Measurements from ENCODE around the gene ABHD4.
"Not testable (repeated sequence)": the region's sequence is repeated elsewhere in the genome, so short reads cannot be mapped to it uniquely, and the experiment has no call there.

The ABHD4 gene

DNA sequence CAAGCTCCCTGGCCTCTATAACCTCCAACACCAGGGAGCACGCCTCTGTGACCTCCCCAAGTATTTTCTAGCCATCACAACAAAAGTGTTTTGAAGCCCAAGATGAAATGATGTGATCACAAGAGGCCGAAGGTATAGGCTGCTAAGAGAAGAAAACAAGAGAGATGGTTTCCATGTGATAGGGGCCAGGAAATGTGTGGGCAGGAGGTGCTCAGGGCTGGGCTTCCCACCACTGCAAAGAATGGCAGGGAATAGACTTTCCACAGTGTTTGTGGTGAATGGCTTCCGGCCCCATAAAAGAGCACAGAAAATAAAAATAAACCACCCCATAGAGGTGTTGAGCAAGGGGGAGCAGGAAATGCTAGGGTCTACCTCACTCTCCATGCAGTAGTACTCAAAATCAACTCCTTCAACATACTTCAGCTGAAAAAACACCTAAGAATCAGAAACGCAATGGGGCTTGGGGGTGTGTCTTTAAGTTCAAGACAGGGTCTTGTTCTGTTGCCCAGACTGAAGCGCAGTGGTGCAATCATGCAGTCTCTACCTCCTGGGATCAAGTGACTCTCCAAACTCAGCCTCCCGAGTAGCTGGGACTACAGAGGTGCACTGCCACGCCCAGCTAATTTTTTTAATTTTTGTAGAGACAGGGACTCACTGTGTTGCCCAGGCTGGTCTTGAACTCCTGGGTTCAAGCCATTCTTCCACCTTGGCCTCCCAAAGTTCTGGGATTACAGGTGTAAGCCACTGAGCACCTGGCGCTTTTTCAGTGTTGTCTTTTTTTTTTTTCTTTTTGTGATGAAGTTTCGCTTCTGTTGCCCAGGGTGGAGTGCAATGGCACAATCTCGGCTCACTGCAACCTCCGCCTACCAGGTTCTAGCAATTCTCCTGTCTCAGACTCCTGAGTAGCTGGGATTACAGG, 36.2 kb upstream of the ABHD4 start:
- no peak for DNase-seq (ENCODE audit: low read depth)

DNA sequence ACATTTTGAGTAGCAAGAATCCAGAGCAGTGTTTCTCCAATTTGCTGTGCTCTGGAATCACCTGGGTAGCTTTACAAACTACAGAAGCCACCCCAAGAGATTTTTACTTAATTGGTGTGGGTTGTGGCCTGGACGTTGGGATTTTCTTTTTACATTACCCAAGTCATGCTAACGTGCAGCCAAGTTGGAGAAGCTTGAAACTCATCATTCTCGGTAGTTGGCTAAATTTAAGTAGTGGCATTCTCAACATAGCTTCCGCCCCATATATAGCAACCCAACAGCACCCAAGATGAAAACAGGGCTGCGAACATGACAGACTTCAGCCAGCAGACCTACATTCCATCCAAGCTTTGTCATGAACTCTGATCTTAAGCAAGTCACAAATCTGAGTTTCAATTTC, 34.1 kb upstream of the ABHD4 start:
- no peak for DNase-seq (ENCODE audit: low read depth)

DNA sequence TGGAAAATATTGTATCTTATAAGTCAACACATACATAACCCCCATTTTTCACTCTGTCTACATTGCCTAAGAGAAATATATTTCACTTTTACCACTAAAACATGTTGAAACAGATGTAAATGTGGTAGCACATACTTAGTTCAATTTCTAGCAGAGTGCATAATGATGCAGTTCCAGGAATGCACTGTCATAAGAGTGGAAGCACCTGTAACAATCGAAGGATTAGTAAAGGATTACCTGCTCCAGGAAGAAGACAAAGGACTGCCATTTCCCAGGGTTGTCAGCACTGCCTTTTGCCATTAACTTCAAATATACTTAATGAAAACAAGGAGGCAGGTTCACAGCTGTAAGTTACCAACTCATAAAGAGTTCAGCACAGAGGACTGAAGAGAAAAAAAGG, 33.6 kb upstream of the ABHD4 start:
- no peak for DNase-seq (ENCODE audit: low read depth)

DNA sequence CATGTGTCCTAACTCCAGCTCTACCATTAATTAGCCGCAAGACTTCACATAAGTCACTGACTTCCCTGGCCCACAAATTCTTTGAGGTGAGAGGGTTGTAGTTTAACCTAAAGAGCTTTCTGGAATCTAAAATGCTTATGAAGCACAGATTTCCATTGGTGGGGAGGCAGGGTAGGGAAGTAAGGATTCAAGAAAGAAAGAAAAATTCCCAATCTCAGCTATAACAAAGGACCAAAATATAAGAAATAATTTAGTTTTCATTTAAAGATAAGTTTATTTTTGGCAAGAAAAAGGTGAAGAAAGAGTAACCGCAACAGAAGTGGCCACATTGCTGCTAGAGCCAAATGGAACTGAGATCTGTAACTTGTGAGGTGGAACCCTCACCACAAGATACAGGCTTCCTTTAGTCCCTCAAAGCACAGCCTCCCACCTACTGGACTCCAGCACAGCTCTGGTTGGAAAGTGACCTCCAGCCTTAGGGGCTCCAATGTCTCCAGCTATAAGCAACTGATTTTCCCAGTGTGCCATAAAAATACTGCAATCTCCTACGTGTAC, 32.6 kb upstream of the ABHD4 start:
- no peak for DNase-seq (ENCODE audit: low read depth)

DNA sequence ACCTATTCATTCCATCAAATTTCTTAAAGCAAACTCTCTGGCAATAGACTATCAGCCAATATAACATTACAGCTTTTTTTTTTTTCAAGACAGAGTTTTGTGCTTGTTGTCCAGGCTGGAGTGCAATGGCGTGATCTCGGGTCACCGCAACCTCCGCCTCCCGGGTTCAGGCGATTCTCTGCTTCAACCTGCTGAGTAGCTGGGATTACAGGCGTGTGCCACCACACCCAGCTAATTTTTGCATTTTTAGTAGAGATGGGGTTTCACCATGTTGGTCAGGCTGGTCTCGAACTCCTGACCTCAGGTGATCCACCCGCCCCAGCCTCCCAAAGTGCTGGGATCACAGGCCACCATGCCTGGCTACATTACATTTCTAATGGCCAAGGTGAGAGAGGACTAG, 31.8 kb upstream of the ABHD4 start:
- DNase-seq (ENCODE audit: low read depth), result not testable (repeated sequence)

DNA sequence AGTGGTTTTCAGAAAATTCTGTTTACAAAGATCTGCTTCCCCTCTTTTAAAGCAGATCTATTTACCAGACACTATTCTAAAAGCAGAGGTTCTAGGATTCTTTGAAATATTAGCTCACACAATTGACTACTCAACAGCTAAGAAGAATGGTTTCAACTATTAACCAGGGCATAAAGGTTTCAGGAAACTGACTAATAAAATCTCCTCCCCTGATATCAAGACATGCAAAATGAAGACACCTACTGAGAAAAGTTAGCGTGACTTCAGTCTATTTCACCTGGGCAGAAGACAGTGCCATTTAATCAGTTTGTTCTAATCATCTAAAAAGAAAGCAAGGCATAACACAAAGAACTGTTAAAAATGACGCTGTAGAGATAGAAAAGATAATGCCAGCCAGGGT, 31.3 kb upstream of the ABHD4 start:
- DNase-seq (ENCODE audit: low read depth), result no peak

DNA sequence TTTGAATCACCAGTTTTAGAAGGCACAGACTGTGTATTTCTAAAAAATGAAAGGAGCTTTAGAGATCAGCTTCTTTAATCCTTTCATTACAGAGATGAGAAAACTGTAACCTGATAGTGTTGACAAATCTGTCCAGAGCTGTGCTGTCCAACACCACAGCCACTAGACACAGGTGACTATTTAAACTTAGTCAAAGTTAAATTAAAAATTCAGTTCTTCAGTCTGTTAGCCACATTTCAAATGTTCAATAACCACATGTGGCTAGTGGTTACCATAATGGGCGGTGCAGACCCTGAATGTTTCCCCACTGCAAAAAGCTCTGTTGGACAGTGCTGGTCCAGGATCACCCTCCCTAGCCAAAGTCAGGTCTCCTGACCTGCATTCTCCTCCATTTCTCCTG, 30.7 kb upstream of the ABHD4 start:
- no peak for DNase-seq (ENCODE audit: low read depth)

DNA sequence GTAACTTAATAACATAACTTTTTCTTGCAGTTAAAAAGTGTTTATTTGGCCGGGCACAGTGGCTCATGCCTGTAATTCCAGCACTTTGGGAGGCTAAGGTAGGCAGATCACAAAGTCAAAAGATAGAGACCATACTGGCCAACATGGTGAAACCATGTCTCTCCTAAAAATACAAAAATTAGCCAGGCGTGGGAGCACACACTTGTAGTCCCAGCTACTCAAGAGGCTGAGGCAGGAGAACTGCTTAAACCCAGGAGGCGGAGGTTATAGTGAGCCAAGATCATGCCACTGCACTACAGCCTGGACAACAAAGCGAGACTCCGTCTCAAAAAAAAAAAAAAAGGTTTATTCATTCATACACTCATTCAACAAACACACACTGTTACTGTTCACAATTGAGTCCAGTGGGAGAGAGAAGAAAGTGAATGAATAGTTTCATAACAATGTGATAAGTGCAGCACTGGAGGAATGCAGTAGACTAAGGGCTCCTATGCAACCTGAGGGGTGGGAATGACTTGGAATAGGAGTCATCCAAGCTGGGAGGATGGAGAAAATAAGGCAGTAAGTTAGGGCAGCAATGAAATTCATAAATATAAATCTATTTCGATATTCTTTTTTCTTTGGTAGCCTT, 28.9 kb upstream of the ABHD4 start:
- DNase-seq (ENCODE audit: low read depth), result no peak

DNA sequence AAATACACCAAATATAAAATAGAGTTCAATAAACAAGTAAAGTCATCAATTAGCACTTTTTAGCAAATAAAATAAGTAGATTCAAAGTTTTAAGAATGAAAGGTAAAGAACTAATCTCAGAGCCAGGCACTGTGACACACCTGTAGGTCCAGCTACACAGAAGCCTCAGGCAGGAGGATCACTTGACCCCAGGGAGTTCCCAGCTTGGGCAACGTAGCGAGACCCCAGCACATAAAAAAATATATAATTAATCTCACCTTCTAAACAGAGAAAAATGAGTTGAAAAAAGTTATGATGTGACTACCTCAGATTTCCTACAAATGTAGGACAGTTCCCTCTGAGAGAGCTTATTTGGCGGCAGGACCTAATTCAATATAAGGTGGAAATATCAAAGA, 28.4 kb upstream of the ABHD4 start:
- DNase-seq (ENCODE audit: low read depth), result no peak

DNA sequence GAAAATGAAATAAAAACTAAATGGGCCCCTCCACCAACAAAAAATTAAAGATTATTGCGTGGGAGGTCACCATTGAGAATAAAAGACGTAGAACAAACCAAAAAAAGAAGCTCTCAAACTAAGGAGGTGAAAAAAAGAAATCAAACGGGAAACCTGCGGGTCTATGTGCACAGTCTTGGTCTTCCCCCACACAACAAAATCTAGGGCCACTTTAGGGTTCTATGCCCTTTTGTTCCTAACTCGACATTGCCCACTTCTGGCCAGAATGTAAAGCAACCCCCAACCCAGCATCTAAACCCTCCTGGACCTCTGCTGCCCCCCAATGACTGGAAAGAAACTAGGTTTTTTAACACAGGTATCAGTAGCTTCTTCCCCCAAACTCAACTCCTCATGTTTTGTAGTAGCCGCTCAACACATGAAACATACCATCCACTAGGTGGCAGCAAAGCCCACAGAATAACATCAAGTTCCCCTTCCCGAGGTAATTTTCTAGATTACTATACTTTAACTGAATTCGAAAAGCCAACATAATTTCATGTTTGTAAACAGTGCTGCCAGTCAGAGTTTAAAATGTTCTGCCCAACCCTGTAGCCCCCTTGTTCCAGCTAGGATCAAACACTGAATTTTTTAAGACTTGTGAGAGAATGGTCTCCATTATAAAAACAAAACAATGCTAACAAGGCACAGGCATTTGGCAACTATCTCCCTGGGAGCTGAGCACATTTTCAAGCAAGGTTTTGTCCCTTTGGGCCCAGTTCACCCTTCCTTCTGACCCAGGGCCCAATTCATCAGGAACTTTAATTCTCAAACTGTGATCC, 27.8 kb upstream of the ABHD4 start:
- peak; percentile 74 for DNase-seq (ENCODE audit: low read depth)

DNA sequence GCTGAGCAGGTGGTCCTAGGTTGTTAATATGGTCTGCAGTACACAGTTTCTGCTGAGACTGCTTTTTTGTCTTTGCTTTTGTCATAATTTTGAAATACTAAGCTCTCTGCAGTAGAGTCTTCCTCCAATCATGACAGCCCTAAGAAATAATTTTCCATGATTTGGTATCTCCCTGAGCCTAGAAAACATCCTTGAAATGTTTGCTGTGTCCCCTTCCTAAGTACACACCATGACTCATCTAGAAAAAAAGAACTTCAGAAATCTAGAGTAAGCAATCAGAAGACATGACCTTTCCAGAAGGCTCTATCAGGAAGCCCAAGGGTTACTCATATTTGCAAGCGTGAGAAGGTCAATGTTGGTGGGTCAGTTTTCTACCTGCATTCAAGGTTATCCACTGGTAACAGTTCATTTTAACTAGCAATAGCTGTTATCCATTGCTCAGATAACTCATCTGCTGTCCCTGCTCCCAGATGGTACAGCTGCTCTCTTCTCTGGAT, 25.5 kb upstream of the ABHD4 start:
- DNase-seq (ENCODE audit: low read depth), result peak; percentile 34

DNA sequence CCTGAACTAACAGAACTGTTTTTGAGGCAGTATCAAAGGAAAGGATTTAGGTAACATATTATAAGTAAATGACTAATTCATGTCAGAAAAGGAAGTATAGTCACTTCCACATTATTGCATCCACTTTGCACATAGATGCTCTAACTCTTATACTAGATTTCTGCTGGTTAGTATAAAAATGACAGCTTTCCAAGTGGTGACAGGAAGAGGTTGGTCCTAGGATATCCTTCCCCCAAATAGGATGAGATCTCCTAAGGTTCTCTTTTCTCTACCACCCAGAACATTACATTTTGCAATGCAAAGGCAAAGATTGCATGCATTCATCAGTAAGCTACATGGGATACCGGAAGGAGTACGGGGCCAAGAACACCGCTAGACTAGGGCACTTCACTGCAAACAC, 24.3 kb upstream of the ABHD4 start:
- DNase-seq (ENCODE audit: low read depth), result no peak

DNA sequence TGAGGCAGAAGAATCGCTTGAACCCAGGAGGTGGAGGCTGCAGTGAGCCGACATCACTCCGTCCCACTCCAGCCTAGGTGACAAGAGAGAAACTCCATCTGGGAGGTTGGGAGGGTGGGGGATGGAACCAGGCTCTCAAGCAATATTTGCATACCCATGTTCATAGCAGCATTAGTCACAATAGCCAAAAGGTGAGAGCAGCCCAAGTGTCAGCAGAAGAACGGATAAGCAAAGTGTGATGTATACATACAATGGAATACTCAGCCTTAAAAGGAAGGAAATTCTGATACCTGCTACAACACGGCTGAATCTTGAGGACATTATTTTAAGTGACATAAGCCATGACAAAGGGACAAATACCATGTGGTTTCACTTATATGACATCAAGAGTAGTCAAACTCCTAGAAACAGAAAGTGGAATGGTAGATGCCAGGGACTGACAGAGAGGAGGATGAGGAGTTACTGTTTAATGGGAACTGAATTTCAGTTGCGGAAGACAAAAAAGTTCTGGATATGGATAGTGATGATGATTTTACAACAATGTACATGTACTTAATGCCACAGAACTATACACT, 20.7 kb upstream of the ABHD4 start:
- no peak for DNase-seq (ENCODE audit: low read depth)

DNA sequence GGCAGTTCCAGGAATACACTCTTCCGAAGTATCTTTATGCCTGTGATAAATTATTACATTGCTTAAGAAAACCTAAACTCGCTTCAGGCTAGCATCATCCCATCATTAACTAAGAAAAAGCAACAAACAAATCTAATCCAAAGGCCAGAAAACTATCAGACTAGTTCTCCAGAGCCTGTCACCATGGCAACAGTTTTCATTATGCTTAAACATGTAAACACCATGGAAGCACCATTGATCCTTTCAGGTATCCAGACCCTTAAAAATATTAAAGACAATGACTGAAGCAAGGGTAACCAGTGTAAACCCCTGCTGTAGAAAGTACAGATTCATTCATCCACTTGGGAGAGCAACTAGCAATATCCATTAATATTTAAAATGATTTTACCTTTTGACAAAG, 18.9 kb upstream of the ABHD4 start:
- DNase-seq (ENCODE audit: low read depth), result no peak

DNA sequence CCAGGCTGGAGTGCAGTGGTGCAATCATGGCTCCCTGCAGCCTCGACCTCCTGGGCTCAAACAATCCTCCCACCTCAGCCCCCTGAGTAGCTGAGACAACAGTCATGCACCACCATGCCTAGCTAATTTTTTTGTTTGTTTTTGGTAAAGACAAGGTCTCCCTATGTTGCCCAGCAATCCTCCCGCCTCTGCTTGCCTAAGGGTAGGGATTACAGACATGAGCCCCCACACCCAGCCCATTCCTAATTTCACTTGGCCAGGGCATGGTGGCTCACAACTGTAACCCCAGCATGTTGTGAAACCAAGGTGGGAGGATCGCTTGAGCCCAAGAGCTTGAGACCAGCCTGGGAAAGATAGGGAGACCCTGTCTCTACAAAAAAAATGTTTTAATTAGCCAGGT, 18.2 kb upstream of the ABHD4 start:
- no peak for DNase-seq (ENCODE audit: low read depth)

DNA sequence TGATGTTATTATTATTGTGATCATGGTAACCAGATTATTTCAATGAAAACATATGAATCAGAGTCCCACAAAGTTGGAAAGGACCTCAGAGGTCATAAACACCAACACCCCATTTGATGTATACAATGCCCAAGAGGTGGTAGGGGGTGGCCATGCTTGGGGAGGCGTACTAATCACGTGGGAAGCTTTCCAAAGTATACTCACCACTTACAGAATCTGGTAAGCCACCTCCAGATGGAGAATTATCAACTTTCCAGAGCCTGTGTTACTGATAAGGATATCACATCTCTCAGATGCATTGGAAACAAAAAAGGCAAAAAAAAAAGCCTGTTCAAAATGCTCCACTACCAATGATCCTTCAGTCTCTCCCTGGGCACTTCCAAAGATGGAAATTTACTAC, 17.5 kb upstream of the ABHD4 start:
- DNase-seq (ENCODE audit: low read depth), result no peak

DNA sequence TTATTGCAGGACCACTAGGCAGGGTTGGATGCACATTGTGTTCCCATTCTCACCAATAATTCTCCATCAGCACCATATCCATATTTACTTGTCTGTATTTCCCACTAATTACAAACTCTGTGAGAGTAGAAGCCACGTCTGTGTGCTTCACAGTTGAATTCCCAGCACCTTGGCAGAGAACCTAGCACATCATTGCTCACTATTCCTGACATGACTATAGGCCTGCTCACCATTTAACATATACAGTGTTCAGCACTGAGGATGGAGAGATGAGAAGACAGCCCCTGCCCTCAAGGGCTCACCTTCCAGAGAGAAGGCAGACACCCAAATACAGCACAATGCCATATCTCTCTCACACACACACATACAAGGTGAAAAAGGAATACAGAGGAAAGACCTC, 14.1 kb upstream of the ABHD4 start:
- DNase-seq (ENCODE audit: low read depth), result no peak

DNA sequence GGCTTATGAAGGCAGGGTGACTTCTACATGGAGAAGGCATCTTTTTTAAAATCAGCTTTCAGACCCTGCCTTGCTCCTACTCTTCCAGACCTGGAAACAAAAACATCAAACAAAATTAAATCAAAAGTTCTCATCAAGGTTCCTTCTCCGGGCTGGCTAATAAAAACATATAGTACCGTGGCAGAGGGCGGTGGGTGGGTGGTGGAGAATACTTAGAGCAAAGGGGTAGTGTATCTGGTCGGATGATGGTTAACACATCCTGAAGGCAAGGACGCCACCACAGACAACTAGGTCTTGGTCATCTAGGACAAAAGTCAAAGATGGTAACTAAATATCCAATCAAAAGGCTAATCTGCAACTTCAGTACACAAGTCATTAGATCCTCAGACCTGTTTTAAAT, 10.9 kb upstream of the ABHD4 start:
- no peak for DNase-seq (ENCODE audit: low read depth)

DNA sequence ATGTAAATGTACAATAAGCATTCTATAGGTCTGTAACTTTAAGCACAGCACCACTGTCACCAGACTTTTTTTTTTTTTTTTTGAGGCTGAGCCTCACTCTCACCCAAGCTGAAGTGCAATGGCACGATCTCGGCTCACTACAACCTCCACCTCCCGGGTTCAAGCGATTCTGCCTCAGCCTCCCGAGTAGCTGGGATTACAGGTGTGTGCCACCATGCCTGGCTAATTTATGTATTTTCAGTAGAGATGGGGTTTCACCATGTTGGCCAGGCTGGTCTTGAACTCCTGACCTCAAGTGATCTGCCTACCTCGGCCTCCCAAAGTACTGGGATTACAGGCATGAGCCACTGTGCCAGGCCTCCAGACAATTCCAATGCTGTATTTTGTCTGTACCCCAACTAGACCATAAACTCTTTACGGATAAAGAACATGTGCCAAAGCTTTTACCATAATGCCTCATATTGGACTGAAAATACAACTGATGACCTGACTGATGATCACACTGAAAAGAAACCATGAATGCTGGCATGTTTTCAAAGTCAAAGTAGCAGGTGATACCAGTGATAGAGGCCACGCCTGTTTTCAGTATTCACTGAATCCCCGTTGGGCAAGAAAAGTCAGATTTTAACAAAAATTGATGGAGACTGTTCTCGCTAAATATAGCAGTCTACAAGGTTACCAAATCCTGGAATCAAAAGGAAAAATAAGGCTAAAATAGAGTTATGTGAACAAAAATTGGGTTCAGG, 10.2 kb upstream of the ABHD4 start:
- DNase-seq (ENCODE audit: low read depth), result not testable (repeated sequence)

DNA sequence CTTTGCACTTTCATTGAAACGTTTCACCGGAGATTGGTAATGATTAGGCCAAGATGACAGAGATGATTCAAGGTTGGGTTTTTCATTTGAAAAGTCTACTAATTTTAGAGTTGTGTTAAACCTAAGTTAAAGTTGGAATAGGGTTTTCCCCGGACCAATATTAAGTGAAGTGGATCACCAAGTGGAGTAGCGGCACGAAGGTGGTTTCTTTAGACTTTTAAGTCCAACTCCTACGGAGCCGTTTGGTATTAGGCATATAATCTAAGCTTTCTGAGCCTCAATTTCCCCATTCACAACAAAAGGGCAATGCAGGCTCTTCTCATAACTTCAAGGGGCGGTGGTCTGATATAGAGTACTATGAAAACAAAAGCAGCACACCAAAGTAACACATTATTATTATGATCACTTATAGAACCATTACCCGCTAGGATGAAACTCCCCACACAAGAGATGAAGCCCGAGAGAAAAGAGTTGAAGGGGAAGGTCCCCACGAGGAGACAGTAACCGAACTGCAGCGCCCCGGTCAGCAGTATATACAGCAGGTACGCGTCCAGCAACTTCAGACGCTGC, 9.5 kb upstream of the ABHD4 start:
- DNase-seq (ENCODE audit: low read depth), result no peak
